Astrocyte of the spinal cord (primary cell): ENCODE measurements around the gene LRGUK.

Experiments used
- DNase-seq: peaks from one replicate; pipeline ENCODE4 v3.0.0; 2011; ENCODE audit warnings: low read depth, low spot score
- H3K4me3 ChIP-seq: 2 replicates; pipeline ENCODE4 v1.5.1; 2011; ENCODE audit warnings: low read depth, mild to moderate bottlenecking, low read length, moderate library complexity
- CTCF ChIP-seq: IDR thresholded peaks from 2 replicates; pipeline ENCODE4 v1.5.1; 2012; ENCODE audit warnings: low read depth, mild to moderate bottlenecking, low read length, inconsistent platforms
- in situ Hi-C: cut with HindIII; loops from 2 replicates; pipeline ENCODE4 v1.10.0; 2017; ENCODE audit warnings: low sequenced_read_pairs

The LRGUK gene

GRCh38 chr7:134085311-134085710, 41.8 kb upstream of the LRGUK start:
- H3K4me3 ChIP-seq = no peak overlapping the region
- no peak for TF ChIP-seq CTCF
- in situ Hi-C loops = no loop called here
- DNase-seq = no peak

- TF ChIP-seq CTCF = no peak
- in situ Hi-C loops = no loop called here
- DNase-seq = no peak
- H3K4me3 ChIP-seq = no peak overlapping the region
Measured at GRCh38 chr7:134086998-134087735, 40.0 kb upstream of the LRGUK start.

- no peak overlapping the region for H3K4me3 ChIP-seq
- no peak for DNase-seq
- no peak for TF ChIP-seq CTCF
- in situ Hi-C loops = no loop called here
Measured at GRCh38 chr7:134088199-134088598, 38.9 kb upstream of the LRGUK start.

GRCh38 chr7:134089446-134089845, 37.7 kb upstream of the LRGUK start:
- no peak for TF ChIP-seq CTCF
- H3K4me3 ChIP-seq = no peak overlapping the region
- no peak for DNase-seq
- in situ Hi-C loops = no loop called here

- H3K4me3 ChIP-seq = no peak overlapping the region
- no peak for TF ChIP-seq CTCF
- DNase-seq = no peak
- in situ Hi-C loops = no loop called here
Measured at GRCh38 chr7:134098072-134098471, 29.1 kb upstream of the LRGUK start.

GRCh38 chr7:134101716-134102115, 25.4 kb upstream of the LRGUK start:
- TF ChIP-seq CTCF = no peak
- DNase-seq = no peak
- in situ Hi-C loops = no loop called here
- no peak overlapping the region for H3K4me3 ChIP-seq

GRCh38 chr7:134104166-134104565, 23.0 kb upstream of the LRGUK start:
- in situ Hi-C loops = no loop called here
- TF ChIP-seq CTCF = no peak
- no peak for DNase-seq

More at GRCh38 chr7:134104166-134104565, 23.0 kb upstream of the LRGUK start:
- no peak overlapping the region for H3K4me3 ChIP-seq
